GM10847 (cell line): ENCODE measurements around the gene LTA4H.

Source experiments
- POLR2A ChIP-seq: IDR thresholded peaks from 2 replicates; pipeline ENCODE4 v1.6.1; 2011; ENCODE audit not compliant: insufficient read length; ENCODE audit errors: extremely low read depth

The LTA4H gene

DNA sequence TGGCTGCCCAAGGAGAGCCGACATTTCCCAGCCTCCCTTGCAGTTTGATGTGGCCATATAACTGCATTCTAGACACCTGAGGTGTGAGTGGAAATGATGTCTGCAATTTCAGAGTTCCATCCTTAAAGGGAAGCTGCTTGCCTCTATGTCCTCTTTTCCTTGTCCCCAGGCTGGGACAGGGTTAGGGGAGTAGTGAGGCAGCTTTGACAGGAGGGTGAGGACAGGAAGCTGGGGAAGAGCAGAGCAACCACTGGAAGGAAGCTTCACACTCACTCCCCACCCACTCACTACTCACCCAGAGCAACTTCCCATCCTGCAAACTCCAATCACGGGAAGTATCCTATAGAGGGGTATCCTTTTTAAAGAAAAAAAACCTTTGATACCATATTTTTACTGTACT lies 28.9 kb upstream of the LTA4H start:
- TF ChIP-seq POLR2A = no peak

GRCh38 chr12:96063046-96063445 lies 27.7 kb upstream of the LTA4H start:
- TF ChIP-seq POLR2A = no peak

DNA sequence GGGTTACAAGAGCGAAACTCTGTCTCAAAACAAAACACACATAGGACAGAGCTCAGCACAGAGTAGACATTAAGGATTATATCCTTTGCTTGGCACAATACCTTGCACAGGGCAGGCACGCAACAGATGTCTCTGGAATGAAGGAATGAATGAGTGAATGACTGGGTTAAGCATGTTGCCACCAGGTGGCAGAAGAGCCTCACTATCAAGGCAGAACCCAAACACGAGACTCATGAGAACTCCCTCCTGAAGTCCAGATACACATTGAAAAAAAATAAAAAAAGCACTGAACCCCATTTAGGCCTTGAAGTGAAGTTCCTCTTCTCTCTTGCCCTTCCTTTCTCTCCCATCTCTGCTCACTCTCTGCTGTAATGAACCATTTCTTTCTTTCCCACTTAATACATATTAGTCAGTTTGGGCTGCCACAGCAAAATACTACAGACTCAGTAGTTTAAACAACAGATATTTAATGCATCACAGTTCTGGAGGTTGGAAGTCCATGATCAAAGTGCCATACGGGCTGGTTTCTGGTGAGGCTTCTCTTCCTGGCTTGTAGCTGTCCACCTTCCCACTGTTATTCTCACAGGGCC lies 26.6 kb upstream of the LTA4H start:
- TF ChIP-seq POLR2A = no peak

DNA sequence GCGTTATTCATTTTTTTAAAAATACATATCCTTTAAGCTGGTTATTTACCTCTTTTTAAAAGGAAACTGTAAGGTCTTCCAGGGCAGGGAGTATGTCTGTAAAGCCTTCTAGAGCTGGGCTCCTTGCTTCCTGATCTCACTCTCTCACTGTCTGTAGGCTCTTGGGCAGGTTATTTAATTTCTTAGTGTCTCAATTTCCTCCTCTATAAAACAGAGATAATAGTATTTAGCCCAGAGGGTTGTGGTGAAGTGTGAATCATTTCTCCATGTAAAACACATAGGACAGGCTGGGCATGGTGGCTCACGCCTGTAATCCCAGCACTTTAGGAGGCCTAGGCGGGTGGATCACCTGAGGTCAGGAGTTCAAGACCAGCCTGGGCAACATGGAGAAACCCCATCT lies 25.9 kb upstream of the LTA4H start:
- no peak for TF ChIP-seq POLR2A

GRCh38 chr12:96060041-96060440 lies 24.7 kb upstream of the LTA4H start:
- no peak for TF ChIP-seq POLR2A

DNA sequence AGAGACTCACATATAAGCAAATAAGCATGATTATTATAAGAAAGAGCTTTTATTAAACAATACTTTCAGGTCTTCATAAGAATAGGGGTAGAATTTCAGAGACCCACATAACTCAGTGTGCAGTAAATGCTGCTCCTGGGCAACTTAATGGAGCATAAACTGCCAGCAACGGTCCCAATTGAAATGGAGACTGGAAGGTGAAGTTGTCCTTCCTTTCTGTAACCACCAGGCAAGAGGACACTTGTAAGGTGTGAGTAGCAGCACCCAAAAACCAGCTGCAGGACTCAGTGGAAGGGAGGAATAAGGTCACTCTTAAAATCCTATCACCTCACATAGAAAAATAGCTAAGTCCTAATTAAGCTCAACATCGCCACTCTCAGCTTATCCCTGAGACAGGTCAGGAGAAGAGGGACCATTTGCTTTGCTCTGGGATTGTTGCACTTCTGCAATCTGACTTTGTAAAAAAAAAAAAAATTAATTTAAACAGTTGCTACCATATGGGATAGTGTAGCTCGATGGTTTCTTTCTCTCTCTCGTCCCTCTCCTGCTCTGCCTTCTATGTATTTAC lies 22.7 kb upstream of the LTA4H start:
- TF ChIP-seq POLR2A = no peak

DNA sequence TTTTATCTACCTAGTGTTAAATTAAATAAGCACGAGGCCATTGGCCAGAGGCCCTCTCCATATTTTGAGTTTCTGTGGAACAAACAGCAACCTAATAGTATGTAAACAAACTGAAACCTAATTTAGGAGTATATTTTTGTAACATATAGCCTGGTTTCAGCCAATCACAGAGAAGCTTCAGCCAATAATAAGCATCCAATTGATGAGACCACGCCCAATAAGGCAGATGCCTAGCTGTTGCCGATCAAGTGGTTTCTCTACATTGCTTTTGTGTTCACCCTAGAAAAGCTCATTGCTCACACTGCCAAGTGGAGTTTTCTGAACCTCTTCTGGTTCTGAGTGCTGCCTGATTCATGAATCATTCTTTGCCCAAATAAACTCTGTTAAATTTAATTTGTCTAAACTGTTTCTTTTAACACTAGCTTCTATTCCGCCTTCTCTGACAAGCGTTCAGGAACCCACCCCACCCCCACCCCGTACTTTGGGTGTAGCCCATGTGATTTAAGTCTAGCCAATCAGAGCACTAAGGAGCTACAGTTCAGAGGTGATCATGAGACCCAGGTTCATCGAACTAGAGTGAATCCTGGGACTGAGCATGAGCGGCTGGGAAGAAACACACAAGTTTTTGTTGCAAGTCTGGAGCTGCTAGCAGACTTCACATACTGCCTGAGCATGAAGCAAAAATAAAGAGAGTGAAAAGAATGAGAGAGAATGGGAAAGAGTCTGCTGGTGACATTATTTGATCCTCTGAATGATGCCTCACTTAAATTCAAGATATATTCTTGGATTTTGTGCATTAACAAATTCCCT lies 21.5 kb upstream of the LTA4H start:
- no peak for TF ChIP-seq POLR2A

GRCh38 chr12:96054244-96054610 lies 18.8 kb upstream of the LTA4H start:
- no peak for TF ChIP-seq POLR2A

GRCh38 chr12:96053476-96054243 lies 18.3 kb upstream of the LTA4H start:
- no peak for TF ChIP-seq POLR2A

DNA sequence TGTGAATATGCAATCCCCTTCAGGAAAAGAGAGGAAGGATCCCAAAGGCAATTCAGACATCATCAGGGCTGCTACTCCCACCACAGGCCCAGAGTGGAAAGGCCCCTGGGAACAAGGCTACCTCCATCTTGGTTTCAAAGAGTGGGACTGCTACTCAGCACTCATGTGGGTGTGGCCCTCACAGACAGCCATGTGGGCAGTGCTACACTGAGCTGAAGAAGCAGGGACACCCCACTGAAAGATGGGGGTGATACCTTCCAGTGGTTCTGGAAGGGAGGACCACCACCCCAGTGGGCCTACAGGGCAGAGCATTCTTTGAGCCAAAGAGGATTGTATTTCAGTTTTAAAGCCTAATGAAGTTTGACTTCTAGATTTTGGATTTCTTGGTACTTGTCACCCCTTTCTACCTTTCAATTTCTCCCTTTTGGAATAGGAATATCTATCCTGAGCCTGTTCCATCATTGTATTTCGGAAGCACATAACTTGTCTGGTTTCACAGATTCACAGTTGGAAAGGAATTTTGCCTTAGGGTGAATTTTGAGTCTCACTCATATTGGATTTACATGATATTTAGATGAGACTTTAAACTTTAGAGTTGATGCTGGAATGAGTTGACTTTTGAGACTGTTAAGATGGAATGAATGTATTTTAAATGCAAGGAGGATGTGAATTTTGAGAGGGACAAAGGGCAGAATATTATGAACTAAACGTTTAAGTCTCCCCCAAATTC lies 16.5 kb upstream of the LTA4H start:
- TF ChIP-seq POLR2A = no peak

DNA sequence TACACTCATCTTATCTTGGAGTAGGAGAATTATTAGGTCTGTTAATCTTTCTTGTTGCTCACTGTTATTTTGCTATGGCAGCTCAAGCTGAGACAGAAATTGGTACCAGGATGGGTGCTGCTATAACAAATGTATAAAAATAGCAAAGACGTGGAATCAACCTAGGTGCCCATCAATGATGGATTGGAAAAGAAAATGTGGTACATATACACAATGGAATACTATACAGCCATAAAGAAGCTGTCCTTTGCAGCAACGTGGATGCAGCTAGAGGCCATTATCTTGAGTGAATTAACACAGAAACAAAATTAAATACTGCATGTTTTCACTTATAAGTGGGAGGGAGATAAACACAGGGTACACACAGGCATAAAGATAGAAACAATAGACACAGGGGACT lies 14.8 kb upstream of the LTA4H start:
- no peak for TF ChIP-seq POLR2A

GRCh38 chr12:96049101-96049500 lies 13.7 kb upstream of the LTA4H start:
- TF ChIP-seq POLR2A = no peak

GRCh38 chr12:96048393-96048969 lies 13.1 kb upstream of the LTA4H start:
- TF ChIP-seq POLR2A = no peak

- no peak for TF ChIP-seq POLR2A
Observed at GRCh38 chr12:96047229-96048211, 12.1 kb upstream of the LTA4H start.
